ENCODE measurements around the gene PRDX5.

DNA sequence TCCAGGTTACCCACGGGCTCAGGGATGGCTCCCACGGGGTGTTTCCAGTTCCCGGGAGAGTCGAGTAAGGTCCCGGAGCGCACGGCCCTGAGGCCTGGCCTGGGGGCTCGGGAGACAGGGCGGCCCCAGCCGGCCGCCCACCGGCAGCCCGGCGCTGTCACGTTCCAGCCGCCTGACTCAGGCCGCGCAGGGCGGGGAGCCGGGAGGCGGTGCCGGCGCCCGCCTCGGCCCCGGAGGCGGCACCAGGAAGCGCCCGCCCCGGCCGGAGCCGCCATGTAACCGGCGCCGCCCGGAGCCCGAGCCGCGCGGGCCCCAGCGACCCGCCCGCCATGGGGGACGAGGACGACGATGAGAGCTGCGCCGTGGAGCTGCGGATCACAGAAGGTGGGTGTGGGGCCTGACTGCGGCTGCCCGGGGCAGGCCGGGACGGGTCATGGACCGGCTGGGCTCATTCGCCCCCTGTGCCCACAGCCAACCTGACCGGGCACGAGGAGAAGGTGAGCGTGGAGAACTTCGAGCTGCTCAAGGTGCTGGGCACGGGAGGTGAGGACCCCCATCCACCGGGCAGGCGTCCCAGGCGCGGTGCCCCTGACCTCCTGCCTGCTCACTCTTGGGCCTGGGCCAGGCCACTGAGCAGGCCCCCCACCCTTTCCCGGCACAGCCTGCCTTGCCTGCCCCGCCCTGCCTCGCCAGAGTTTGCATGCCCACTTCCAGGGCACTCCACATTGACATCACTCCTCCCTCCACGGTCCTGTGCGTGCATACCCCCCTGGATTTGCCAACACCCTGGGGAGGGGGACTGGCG is 41.2 kb downstream of the PRDX5 start, which contains the start of gene RPS6KA4:
- TF ChIP-seq CTCF (IDR thresholded peaks at IDR 0.05; ENCODE audit: insufficient read depth, low read length) (no peak), REST (IDR thresholded peaks at IDR 0.05; ENCODE audit: insufficient replicate concordance, low read depth) (no peak)

All from HL-60 (cell line).